GM21447 (cell line): ENCODE measurements around the gene SYNM.
"Not testable (repeated sequence)": the region's sequence is repeated elsewhere in the genome, so short reads cannot be mapped to it uniquely, and the experiment has no call there.

Experiments used
- ATAC-seq: cut with Tn5 transposase; IDR thresholded peaks from one replicate; pipeline ENCODE4 v1.9.1; 2021; ENCODE audit not compliant: unreplicated experiment

The SYNM gene

DNA sequence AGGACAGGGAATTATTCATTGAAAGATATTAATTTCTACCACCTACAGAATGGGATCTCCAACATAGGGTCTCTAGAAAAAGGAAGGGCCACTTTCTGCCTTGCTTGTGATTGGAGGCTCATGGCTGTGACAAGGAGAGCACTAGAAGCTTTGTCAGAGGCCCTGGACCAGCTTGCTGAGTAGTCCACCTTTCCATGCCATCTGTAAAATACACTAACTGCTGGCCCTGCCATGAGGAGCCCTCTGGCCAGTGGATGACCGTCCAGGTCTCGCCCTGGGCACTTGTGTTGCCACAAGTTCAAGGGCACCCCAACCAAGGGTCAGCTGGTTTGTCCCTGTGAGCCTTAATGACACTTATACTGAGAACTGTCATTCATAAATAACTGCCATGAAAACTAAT, 1.6 kb upstream of the SYNM start:
- no peak for ATAC-seq

DNA sequence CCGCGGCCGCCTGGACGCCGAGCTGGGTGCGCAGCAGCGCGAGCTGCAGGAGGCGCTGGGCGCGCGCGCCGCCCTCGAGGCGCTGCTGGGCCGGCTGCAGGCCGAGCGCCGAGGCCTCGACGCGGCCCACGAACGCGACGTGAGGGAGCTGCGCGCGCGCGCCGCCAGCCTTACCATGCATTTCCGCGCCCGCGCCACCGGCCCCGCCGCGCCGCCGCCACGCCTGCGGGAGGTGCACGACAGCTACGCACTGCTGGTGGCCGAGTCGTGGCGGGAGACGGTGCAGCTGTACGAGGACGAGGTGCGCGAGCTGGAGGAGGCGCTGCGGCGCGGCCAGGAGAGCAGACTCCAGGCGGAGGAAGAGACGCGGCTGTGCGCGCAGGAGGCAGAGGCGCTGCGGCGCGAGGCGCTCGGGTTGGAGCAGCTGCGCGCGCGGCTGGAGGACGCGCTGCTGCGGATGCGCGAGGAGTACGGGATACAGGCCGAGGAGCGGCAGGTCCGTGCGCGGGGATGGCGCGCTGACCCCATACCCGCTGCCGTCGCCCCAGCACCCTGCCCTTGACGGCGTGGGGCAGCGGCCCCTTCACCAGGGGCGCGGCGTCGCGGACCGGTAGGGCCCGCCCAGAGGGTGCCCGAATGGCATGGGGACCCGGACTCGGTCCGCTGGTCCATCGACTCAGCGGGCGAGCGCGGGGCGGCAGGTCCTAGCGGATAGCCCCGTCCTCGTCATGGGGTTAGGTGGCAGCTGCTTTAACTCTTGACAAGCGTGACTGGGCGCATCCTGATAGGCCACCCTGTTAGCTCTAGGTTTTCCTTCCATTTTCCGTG, 848 bp downstream of the SYNM start:
- peak; percentile 46 for ATAC-seq

DNA sequence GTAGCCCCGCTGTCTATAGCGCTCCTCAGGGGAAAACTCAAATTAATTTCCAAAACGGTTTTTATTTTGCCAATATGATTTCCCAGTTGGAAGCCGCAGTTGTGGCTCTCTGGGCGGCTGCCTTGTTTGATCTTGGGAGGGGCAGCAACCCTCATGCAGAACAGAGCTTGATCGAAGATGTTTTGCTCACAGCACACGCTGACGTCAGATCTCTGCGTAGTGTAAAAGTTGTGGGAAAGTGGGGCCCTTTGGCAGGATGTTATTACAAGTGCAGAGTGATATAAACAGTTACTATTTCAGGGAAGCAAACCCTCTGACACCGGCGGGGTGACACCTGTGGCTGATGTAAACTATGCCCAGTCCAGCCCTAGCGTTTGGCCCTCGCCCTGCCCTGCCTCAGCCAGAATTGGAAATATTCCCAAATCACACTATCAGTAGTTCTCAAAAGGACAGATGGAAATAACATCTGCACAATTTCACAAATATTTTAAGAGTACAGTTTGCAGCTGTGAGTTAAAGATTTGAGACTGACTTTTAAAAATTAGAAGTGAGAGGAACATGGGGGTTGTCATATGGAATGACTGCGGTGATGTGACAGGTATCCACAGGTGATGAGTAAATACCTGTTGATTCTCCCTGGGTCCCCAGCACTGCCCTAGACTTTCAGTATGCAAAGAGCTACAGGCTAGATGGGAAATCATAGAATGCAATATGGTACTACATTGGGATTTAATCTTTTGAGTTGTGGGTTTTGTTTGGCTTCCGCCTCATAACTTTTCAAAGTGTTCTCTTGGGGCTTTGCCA, 1.7 kb downstream of the SYNM start:
- ATAC-seq, result no peak

DNA sequence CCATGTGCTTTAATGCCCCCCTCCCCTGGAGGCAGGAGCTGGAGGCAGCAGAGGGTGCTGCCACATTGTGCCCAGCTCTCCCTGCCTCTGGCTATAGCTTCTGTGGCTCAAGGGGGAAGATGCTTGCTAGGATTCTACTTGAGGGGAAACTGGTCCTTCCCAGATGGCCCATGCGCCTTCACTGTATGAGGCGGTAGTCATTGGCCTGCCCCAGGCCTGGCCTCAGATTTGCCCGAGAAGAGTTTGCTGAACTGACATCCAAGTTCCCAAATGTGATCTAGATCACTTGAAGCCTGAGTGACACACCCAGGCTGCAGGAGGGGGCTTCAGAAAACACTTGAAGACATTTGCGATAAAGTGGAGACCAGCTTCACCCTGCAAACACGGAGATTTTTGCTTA, 4.1 kb downstream of the SYNM start:
- no peak for ATAC-seq

DNA sequence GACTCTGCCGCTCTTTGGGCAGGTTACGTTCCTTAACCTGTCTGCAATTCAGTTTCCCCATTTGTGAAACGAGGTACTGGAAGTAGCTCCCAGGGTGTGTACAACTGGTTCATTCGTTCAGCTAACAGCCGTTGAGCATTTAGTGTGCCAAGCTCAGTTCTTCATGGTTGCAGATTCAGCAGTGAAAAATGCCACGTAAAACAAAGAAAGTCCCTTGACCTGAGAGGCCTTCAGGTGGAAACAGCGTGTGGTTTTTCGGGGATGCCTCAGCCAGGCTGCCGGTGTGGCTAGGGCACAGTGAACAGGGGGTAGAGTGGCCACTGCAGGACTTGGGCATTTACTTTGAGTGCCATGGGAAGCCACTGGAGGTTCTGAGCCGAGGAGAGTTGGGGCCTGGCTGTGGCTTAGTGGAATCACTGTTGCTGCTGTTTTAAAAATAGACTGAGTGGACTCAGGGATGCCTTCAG, 4.7 kb downstream of the SYNM start:
- no peak for ATAC-seq

DNA sequence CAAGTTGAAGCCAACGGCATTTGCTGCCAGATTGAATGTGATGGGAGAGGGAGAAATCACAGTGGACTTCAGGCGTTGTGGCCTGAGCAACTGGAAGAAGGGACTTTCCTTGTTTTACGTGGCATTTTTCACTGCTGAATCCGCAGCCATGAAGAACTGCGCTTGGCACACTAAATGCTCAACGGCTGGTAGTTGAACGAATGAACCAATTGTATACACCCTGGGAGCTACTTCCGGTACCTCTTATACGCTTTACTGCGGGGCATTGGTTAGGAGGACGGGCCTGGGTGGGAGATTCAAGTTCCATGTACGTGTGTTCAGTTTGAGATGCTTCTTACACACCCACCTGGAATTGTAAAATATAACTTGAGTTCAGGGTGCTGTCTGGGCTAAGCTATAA, 5.2 kb downstream of the SYNM start:
- ATAC-seq, result no peak

DNA sequence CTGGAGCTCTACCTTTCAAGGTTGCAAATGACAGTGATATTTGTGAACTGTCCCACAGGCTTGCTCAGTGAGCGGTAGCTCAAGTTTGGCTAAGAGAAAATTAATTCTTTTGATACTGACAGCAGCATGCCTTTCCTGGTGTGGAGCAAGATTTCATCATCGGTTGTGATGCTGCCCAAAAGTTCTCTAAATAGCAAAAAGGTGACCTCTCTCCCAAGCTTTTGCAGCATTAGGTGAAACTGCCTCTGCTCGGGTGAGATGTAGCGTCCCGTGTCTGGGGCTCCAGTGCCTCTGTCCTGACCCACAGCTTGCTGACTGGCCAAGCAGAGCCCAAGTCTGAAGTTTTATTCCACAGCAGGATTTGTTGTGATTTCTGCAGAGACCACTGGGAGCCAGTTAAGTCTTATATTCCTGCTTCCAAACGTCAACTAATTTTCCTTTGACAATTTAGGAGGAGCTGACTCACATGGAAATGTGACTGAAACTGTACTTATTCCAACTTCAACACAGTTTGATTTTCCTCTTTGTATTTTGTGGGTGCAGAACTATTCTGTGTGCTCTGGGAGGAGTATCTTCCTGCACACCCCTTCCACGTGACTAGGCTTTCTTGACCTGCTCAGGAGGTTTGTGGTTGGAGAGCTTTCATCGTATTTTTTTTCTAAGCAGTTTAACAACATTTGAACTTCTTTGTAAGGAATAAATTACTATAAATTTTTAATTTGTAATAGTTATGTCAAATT, 5.9 kb downstream of the SYNM start:
- no peak for ATAC-seq

DNA sequence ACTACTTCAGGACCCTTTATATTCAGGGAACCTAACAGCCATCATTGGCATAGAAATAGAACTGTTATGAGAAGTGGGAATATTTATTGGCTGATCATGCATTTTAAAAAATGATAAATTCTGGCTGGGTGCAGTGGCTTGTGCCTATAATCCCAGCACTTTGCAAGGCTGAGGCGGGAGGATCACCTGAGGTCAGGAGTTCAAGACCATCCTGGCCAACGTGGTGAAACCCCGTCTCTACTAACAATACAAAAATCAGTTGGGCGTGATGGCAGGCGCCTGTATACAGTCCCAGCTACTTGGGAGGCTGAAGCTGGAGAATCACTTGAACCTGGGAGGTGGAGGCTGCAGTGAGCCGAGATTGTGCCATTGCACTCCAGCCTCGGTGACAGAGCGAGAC, 6.8 kb downstream of the SYNM start:
- not testable (repeated sequence) for ATAC-seq

DNA sequence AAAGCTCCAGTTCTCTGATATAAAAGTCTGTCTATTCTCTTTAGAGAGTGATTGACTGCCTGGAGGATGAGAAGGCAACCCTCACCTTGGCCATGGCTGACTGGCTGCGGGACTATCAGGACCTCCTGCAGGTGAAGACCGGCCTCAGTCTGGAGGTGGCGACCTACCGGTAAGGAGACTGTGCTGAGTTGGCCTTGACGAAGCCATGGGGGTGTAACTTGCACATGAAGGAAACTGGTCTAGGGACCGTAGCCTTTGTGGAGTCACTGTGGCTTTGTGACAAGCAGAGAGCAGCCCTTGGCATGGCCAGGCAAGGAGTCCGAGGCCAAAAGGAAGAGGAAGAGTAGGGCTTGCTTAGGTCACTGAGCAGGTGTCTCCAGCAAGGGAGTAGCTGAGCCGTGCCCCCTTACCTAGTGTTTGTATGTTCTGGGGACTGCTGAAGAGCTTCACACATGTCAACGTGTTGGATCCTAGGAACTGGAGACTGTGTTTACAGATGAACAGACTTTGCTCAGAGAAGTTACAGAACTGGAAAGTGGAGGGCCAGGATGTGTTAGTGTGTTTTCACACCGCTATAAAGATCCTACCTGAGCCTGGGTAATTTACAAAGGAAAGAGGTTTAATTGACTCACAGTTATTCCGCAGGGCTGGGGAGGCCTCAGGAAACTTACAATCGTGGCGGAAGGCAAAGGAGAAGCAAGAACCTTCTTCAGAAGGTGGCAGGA, 8.8 kb downstream of the SYNM start:
- ATAC-seq, result no peak

DNA sequence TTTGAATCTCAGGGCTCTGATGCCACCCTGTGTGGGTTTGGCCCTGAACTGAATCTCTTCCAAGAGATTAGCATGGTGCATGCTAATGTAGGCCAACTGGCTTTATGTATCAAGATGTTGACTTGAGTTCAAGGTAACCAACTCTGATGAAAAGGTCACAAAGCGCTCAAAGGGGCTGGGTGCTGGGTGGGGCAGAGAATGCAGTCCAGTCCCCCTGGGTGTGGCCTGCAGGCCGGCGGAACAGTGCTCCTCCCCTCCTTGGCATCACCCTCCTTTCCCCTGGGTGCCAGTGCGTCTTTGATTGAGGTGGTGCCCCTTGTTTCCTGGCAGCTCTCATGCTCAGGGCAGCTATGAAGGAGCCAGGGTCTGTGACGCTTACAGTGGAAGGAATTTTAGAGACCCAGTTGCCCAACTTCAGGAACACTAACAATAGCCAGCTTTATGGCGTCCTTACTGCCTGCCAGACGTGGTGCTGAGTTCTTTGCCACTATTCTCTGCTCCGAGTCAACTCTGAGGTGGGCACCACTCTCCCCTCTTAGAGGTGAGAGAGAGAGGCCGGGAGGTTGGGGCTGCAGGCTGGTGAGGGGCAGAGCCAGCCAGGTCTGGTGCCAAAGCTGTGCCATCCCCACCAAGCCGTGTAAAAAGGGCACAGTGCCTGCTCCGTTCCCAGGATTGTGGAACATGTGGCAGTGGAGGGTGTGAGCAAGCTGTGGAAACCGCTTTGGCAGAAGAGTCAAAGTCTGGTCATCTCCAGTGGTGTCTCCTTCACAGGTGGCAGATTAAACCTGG, 9.8 kb downstream of the SYNM start:
- ATAC-seq, result no peak

DNA sequence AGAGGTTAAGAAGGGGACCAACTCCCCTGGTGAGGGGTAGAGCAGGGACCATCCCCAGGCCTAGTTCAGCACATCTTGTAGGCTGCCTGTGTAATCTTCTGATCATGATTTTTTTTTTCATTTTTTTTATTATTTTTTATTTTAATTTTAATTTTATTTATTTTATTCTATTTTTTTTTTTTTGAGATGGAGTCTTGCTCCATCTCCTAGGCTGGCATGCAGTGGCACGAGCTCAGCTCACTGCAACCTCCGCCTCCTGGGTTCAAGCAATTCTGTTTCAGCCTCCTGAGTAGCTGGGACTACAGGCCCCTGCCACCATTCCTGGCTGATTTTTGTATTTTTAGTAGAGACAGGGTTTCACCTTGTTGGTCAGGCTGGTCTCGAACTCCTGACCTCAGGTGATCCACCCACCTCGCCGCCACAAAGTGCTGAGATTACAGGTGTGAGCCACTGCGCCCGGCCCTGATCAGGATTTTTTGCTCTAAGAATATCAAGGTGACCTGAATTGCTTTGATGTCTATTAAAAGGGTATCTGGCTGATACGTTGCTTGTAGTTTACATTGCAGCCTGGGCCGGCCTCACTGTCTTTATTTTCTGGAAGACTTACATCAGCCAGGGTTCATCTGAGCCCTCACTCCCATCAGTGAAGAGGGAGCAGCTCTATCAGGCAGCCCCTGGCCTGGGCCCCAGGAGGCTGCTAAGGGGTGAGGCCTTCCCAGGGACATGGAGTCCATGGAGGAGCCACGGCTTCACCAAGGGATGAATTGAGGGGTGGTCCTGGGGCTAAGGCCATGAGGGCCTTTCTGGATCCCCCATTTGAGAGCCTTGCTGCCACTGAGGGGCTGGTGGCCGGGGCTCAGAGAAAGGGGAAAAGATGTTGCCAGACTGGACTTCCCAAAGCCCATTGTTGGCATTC, 10.7 kb downstream of the SYNM start:
- no peak for ATAC-seq

DNA sequence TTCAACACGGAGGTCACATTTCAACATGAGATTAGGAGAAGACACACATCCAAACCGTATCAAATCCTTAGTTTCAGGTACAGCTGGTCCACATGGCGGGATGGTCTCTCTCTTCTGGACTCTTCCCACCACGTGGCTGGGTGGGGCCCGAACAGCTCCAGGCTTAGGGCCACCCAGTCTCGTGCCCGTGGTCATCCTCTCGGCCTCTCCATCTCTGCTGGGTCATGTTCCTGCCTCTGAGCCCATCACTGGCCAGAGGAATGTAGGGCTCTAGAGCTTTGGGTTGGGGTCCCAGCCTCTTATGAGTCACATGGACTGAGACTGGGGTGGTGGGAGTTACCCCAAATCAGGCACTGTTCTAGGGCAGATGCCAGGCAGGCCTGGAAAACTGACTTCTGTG, 12.2 kb downstream of the SYNM start:
- ATAC-seq, result no peak

DNA sequence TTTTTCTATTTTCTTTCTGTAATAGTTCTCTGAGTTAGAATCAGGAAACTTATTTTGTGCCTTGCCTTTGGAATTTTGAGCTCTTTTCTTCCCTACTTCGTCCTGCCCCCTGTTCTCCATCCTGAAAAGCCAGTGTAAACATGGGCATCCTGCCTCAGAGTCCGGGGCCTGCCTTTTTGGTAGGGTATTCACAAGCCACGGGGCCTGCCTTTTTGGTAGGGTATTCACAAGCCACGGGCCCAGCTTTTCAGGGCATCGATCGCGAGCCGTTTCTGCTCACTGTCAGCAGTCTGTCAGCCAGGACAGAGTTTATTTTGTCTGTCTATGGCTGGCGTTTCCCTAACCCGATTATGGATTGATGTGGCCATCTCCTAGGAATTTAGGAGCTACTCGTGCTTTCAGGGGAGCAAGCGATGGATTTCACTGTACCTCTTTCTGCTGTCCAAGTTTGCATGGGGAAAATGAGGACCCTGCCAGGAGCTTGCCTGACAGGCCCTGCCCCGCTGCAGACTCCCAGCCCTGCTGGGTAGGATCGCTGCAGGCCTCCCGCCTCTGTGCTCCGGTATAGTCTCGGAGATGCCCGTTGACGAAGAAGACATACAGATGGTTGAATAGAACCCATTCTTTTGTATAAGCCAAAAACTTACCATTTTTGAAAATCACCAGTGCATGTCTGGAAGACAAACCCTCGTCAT, 12.8 kb downstream of the SYNM start:
- ATAC-seq, result no peak

DNA sequence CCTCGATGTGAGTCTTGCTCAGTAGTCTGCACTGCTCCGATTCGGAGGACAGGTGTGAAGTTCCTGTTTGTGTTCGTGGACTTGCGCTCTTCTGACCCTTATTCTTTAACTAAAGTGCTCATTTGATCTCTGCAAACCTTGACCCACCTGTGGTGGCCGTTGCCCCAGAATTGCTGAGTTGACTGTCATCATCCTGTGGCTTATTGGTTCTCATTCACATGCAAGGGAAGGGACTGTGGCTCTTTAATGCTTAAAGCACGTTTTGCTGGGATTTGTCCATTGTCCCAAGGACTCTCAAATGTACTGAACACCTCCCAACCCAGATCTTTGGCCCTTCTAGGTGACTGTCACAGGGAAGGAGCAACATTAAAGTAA, 13.4 kb downstream of the SYNM start:
- ATAC-seq, result no peak

DNA sequence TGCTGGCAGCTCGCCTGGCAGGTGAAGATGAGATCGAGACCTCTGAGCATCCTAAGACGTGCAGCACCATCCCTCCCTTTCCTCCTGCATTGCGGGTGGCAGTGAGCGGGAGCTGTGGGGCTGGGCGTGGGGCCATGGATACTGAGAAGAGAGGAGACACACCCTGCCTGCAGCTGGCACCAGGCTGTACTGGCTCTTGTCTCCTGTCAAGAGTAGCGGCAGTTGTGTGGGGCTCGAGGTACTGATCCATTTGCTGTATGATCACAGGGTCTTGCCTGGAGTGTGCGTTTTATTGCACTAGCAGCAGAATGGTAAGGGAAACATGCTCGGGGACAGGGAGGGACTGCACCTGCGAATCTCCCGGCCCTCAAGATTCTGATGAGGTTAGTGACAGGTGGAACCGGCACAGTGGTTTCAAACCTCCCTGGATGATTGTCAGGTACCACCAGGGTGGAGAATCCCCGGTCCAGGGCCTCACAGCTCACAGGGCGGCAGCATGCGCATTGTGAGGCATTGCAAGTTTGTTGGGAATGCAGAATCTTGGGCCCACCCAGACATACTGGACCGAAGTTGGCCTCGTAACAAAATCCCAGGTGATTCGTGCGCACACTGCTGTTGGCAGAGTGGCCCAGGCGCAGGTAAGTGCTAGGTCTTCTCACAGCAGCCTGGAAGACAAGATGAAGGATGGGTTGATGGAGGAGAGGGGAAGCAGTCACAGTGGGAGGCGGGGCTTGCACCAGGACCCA, 14.1 kb downstream of the SYNM start:
- no peak for ATAC-seq

DNA sequence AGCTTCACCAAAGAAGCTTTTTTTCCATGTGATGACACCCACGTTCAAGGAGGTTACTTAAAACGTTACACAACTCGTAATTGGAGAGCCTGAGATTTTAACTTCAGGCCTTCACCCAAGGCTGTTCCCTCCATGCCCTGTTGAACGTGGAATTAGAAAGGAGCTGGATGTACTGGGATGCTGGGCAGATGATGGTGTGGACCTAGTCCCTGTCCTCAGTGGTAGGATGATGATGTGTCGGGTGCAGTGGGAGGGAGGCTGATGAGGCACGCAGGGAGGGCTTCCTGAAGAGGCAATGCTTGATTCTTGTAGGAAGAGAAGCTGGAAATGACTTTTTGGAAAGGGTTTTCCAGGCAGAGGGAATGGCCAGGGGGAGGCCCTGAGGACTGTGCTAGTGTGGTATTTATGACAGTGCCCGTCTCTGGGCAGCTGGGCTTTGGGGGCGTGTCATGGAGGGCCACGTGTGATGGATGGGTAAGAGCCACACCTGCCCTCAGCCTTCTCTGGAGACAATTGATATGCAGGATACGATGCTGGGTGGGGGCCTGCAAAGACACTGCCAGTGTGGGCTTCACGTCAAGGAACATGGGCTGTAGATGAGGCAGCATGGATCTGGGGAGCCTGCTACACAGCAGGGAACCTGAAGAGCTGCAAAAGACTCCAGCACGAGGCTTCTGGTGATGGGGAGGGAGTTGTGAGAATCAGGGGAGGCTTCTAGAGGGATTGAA, 15.3 kb downstream of the SYNM start:
- no peak for ATAC-seq

DNA sequence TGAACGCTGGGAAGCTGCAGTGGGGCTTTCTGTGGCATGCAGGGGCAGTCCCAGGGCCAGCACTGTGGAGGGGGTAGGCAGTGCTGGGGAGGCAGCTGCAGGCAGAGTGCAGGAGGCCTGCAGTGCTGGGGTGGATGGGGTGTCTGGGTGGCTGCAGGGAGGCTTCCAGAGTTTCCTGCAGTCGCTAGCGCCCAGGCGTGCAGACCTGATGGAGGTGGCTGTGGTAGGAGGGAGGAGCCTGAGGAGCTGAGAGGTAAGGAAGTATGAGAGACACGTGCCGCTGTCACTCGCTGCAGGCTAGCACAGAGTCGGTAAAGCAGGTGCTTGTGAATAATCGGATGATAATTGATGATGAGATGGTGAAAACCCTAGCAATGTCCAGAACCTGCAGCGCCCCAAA, 16.3 kb downstream of the SYNM start:
- no peak for ATAC-seq
